GM18498 (cell line): Measurements from ENCODE around the gene RPP38.

Experiments used
- ATAC-seq: cut with Tn5 transposase; IDR thresholded peaks from one replicate; pipeline ENCODE4 v1.9.1; 2021; ENCODE audit warnings: mild to moderate bottlenecking, moderate library complexity; ENCODE audit not compliant: unreplicated experiment

RPP38 gene

DNA sequence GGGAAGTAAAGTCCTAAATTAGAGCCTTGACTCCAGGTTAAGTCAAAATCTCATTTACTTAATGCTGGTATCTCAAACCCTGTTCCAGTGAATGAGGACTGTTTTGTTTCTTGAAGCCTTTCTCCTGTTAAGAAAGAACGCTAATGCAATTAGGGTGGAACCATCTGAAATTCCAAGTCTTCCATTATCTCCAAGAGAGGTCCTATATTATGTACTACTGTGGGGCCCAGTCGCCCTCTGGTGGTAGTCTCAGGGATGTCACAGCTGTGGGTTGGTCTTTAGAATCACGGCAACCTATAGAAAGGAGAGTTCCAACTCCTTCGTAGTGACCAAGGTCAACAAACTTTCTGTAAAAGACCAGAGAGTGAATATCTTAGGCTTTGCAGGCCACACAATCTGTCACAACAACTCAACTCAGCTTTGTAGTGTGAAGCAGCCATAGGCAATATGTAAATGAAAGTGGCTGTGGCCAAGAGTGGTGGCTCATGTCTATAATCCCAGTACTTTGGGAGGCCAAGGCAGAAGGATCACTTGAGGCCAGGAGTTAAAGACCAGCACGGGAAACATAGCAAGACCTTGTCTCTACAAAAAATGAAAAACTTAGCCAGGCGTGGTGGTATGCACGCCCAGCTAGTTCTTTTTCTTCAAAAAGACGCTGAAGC is 9.3 kb downstream of the RPP38 start:
- ATAC-seq = peak; percentile 82

- ATAC-seq = no peak
Observed at GRCh38 chr10:15112657-15113056, 15.5 kb downstream of the RPP38 start.

GRCh38 chr10:15113766-15114165 is 16.6 kb downstream of the RPP38 start:
- ATAC-seq = no peak

DNA sequence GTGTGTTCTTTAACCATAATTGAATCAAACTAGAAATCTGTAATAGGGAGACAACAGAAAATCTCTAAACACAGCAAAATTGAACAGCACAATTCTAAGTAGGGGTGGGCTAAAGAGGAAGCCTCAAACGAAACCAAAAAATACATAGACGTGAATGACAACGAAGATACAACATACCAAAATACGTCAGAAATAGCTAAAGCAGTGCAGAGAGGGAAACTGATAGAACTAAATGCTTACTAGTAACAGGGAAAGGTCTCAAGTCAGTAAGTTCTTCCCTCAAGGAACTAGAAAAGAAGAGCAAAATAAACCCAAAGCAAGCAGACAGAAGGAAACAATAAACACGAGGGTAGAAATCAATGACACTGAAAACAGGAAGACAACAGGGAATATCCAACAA is 19.1 kb downstream of the RPP38 start:
- no peak for ATAC-seq

- no peak for ATAC-seq
Observed at GRCh38 chr10:15118615-15119014, 21.5 kb downstream of the RPP38 start.

DNA sequence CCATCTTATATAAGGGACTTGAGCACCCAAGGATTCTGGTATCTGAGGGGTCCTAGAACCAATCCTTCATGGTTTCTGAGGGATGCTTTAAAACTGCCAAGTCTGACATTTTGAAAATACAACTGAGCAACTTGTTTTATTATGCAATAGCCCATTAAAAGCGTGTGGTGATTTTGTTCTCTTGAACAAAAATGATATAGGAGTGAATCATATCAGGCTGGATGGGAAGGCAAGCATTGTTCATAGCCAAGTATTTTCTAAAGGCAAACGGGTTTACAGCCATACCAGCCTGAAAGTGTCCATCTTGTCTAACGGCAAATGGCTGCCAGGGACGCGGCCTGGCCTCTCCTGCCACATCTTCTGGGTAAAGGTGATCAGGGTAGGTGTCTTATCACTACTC is 23.4 kb downstream of the RPP38 start:
- ATAC-seq = no peak

DNA sequence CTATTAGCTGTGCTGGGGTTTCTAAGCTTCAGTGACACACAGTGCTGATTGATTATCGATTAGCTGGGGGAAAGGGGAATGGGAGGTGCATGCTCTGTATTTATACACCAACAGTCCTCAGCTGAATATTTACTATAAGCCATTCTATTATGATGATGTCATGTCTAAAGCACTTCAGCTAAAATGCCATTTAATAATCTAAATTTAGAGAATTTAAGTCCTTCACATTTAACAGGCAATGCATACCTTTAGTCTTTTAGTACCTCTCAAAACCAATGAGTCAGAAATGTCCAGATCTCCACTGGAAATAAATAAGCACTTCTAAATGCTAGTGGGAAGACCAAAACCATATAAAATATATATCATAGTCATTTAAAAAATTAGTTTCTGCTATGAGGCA is 24.6 kb downstream of the RPP38 start:
- no peak for ATAC-seq

GRCh38 chr10:15122477-15123030 is 25.4 kb downstream of the RPP38 start:
- ATAC-seq = peak; percentile 87

- no peak for ATAC-seq
Observed at GRCh38 chr10:15123749-15124184, 26.6 kb downstream of the RPP38 start.

DNA sequence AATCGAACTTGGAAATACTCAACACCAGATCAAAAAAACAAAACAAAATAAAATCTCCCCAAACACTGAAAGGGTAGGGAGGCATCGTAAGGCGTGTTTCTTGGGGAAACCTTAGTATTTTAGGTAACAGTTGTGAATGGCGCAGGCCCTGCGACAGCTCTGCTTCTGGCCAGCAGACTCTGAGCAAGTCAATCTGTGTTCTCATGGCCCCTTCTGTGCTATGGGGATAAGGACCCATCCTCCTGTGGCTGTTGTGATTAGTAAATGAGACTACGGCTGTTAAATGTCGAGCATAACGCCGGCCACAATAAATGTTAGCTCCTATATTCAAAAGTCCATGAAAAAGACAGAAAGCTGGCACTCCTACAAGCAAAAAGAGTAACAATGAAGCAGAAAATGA is 27.0 kb downstream of the RPP38 start:
- ATAC-seq = no peak

- no peak for ATAC-seq
Observed at GRCh38 chr10:15124908-15125307, 27.8 kb downstream of the RPP38 start.

- no peak for ATAC-seq
Observed at GRCh38 chr10:15131330-15131729, 34.2 kb downstream of the RPP38 start.

DNA sequence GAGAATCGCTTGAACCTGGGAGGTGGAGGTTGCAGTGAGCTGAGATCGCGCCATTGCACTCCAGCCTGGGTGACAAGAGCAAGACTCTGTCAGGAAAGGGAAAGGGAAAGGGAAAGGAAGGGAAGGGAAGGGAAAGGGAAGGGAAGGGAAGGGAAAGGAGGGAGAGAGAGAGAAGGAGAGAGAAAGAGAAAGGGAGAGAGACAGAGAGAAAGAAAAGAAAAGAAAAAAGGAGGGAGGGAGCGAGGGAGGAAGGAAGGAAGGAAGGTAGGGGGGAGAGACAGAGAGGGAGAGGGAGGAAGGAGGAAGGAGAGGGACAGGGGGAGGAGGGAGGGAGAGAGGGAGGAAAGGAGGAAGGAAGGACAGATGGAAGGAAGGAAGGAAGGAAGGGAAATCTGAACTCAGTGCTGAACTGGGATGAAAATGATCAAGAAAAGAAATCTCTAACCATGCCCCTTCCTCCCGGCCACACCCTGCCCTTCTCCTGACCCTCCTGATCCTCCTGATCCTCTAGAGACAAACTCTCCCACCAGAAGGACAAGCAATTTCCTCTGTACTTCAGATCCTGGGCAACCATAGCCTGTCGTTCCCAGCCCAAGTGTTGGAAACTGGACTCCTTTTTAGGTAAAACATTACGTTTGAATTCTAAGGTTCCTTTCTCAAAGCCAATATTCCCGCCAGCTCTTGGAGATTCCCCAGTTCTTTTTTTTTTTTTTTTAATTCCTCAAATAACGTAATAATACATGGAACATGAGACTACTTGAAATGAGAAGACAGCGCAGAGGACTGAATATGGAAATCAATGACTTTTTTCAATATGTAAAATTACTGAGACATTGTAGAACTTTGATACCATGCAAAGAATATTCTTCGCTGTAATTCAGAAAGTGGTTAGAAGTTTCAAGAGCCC is 39.2 kb downstream of the RPP38 start:
- ATAC-seq = no peak

DNA sequence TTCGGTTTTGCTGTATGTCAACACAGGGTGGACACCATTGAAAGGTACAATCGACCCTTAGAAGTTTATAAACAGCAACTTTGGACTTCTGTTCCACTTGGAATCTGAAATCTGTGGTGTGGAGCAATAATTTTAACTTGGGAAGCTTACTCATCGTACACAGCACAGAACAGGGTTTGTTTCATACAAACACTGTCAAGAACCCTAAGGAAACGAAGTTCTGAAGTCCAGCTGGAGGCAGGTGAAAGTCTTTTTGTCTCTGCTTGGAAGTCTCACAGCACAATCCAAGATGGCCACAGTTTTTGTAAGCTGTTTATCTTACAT is 39.8 kb downstream of the RPP38 start:
- ATAC-seq = no peak

DNA sequence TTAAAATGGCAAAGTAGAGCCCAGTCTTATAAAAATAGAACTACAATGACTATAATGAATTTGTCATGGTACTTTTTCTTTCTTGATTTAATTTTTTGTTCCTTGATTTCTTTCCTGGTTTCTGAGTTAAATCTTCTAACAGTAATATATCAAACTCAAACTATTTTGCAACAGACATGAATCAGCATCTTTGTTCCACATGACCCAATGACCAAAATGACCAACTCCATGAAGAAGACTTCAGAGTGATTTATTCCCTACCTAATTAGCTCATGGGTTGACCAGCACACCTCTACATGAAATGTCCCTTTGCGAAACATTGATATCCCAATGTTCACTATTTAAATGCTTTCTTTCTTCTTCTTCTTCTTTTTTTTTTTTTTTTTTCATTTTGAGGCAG is 40.5 kb downstream of the RPP38 start:
- no peak for ATAC-seq

DNA sequence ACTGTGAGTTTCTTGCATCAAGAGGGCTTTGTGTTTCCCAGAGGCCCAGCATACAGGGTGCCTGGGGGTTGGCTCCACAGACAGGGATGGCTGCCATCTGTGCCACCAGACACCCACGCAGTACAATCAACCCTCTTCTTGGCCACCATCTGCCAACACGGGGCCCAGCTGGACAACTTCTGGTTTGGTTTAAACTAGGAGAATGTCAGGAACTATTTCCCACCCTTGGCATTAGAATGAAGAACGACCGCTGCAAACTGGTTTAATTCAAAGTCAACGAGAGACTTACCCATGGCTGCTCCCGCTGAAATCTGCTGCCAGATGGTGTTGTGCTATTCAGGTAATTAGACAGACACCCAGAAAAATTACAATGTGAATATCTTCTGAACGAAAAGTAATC is 43.5 kb downstream of the RPP38 start:
- ATAC-seq = no peak

DNA sequence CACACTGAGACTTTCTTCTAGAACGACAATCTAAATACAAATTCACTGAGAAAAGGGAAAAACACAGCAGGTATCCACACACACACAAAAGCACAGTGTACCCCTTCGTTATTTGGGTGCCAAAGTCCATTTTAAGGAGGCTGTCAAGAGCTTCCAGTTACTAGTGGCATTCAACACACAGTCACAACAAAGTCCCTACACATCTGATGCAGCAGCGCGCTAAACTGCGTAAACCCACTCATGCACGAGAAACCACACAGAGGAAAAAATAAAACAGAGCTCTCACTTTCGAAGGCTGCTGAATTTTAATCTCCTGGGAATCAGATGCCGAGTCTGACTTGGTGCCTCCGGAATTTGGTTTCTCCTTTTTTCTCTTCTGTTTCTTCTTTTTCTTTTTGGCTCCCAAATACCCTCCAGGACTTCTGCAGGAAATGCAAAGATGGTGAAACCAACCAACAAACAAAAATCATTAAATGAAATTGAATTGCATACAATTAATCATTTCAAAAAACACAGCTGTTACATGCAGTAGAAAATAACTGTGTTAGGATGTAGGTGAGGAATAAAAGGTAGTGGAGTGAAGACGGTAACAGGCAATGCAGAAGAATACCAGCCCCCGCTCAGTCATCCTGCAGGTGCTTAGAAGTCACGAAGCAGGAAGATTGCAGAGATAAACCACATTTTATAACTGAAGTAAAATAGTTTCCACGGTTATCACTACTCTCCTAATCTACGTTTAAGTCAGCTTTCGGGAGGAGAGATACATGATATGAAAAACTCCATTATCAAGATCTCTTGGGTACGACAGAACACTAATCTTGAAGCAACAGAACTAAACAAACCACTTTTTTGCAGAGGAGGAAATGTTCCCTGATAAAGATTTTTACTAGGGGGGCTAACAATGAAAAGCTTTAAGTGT is 44.2 kb downstream of the RPP38 start:
- ATAC-seq = peak; percentile 94

GRCh38 chr10:15144788-15145187 is 47.6 kb downstream of the RPP38 start:
- no peak for ATAC-seq

- no peak for ATAC-seq
Observed at GRCh38 chr10:15146366-15146765, 49.2 kb downstream of the RPP38 start.

GRCh38 chr10:15147594-15148392 is 50.6 kb downstream of the RPP38 start:
- ATAC-seq = no peak
